ENCODE results near the gene RGL4. TPM values are rescaled to one million over a fixed set of nuclear protein-coding genes. Genes with fewer than 3 reads are reported as not detected.
"Not testable (repeated sequence)": the region's sequence is repeated elsewhere in the genome, so short reads cannot be mapped to it uniquely, and the experiment has no call there.

RGL4 gene
- total RNA-seq, 1 donor from 2014 or later = 0.15 TPM

GRCh38 chr22:23718371-23719165 is 27.8 kb downstream of the RGL4 start:
- H3K4me1 Mint-ChIP-seq (ENCODE audit: unreplicated experiment) = no peaks in the 10 kb centered on the region
- H3K27ac Mint-ChIP-seq (ENCODE audit: unreplicated experiment) = no peak overlapping the region
- H3K36me3 Mint-ChIP-seq (ENCODE audit: low read depth, unreplicated experiment) = peaks cover 7% of the 10 kb centered on the region
- H3K4me3 Mint-ChIP-seq (ENCODE audit: unreplicated experiment) = peak overlapping the region; percentile 51
- TF ChIP-seq CTCF (IDR thresholded peaks at IDR 0.05; ENCODE audit: unreplicated experiment) = no peak
- DNase-seq (ENCODE audit: low spot score) = no peak
- H3K27me3 Mint-ChIP-seq (ENCODE audit: unreplicated experiment) = peaks cover 4% of the 10 kb centered on the region
- no peaks in the 10 kb centered on the region for H3K9me3 Mint-ChIP-seq (ENCODE audit: unreplicated experiment)

- Mint-ChIP-seq H3K4me1 (ENCODE audit: unreplicated experiment) (no peaks in the 10 kb centered on the region), H3K27me3 (ENCODE audit: unreplicated experiment) (no peaks in the 10 kb centered on the region), H3K27ac (ENCODE audit: unreplicated experiment) (no peak overlapping the region), H3K36me3 (ENCODE audit: low read depth, unreplicated experiment) (no peaks in the 10 kb centered on the region), H3K4me3 (ENCODE audit: unreplicated experiment) (no peak overlapping the region), H3K9me3 (ENCODE audit: unreplicated experiment) (no peaks in the 10 kb centered on the region)
- TF ChIP-seq CTCF (IDR thresholded peaks at IDR 0.05; ENCODE audit: unreplicated experiment) = no peak
- no peak for DNase-seq (ENCODE audit: low spot score)
Measured at GRCh38 chr22:23720855-23721254, 30.0 kb downstream of the RGL4 start.

GRCh38 chr22:23722160-23722559 is 31.3 kb downstream of the RGL4 start:
- Mint-ChIP-seq H3K9me3 (ENCODE audit: unreplicated experiment) (no peaks in the 10 kb centered on the region), H3K36me3 (ENCODE audit: low read depth, unreplicated experiment) (no peaks in the 10 kb centered on the region), H3K4me1 (ENCODE audit: unreplicated experiment) (no peaks in the 10 kb centered on the region), H3K4me3 (ENCODE audit: unreplicated experiment) (no peak overlapping the region), H3K27me3 (ENCODE audit: unreplicated experiment) (peaks cover 3% of the 10 kb centered on the region), H3K27ac (ENCODE audit: unreplicated experiment) (no peak overlapping the region)
- DNase-seq (ENCODE audit: low spot score) = no peak
- TF ChIP-seq CTCF (IDR thresholded peaks at IDR 0.05; ENCODE audit: unreplicated experiment) = no peak

GRCh38 chr22:23722724-23723123 is 31.9 kb downstream of the RGL4 start:
- Mint-ChIP-seq H3K4me1 (ENCODE audit: unreplicated experiment) (no peaks in the 10 kb centered on the region), H3K9me3 (ENCODE audit: unreplicated experiment) (no peaks in the 10 kb centered on the region), H3K27me3 (ENCODE audit: unreplicated experiment) (peaks cover 3% of the 10 kb centered on the region), H3K4me3 (ENCODE audit: unreplicated experiment) (no peak overlapping the region), H3K36me3 (ENCODE audit: low read depth, unreplicated experiment) (no peaks in the 10 kb centered on the region), H3K27ac (ENCODE audit: unreplicated experiment) (no peak overlapping the region)
- no peak for TF ChIP-seq CTCF (IDR thresholded peaks at IDR 0.05; ENCODE audit: unreplicated experiment)
- DNase-seq (ENCODE audit: low spot score) = no peak

GRCh38 chr22:23728108-23728507 is 37.3 kb downstream of the RGL4 start:
- not testable (repeated sequence) for H3K27me3 Mint-ChIP-seq (ENCODE audit: unreplicated experiment); H3K9me3 Mint-ChIP-seq (ENCODE audit: unreplicated experiment); H3K4me1 Mint-ChIP-seq (ENCODE audit: unreplicated experiment); H3K36me3 Mint-ChIP-seq (ENCODE audit: low read depth, unreplicated experiment); DNase-seq (ENCODE audit: low spot score); H3K27ac Mint-ChIP-seq (ENCODE audit: unreplicated experiment); H3K4me3 Mint-ChIP-seq (ENCODE audit: unreplicated experiment)

Measured in endothelial cell (in vitro differentiated cells).